ENCODE data around the gene POLE2.
A peak's percentile ranks its signal among the peaks of the same experiment; 100 is the strongest.

The POLE2 gene

DNA sequence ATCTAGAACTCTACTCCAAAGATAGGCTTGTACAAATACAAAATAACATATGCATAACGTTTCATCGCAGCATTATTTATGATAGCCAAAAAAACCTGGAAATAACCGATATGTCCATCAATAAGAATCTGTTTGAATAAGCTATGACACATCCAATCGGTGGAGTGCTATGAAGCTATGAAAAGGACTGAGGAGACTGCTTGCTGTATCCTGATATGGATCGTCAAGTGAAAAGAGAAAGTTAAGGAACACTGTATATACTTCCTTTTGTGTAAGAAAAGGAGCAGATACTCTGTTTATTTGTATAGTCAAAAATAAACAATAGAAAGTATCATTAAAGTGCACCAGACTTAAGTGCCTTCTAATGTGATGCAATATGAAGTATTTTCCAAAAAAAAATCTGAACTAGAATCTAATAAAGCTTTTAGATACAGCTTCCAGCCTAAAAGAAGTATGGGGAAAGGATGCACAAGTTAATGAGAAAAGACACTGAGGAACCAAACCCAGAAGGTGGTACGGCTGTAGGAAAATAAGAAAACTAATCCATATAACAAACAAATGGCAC is 4.3 kb upstream of the POLE2 start:
- DNase-seq, result no peak
- H3K36me3 Mint-ChIP-seq (ENCODE audit: low read depth), result peaks cover 9% of the 10 kb centered on the region
- H3K4me1 Mint-ChIP-seq, result peaks cover 23% of the 10 kb centered on the region
- peaks cover 11% of the 10 kb centered on the region for H3K9me3 Mint-ChIP-seq
- TF ChIP-seq, protein P1, sequence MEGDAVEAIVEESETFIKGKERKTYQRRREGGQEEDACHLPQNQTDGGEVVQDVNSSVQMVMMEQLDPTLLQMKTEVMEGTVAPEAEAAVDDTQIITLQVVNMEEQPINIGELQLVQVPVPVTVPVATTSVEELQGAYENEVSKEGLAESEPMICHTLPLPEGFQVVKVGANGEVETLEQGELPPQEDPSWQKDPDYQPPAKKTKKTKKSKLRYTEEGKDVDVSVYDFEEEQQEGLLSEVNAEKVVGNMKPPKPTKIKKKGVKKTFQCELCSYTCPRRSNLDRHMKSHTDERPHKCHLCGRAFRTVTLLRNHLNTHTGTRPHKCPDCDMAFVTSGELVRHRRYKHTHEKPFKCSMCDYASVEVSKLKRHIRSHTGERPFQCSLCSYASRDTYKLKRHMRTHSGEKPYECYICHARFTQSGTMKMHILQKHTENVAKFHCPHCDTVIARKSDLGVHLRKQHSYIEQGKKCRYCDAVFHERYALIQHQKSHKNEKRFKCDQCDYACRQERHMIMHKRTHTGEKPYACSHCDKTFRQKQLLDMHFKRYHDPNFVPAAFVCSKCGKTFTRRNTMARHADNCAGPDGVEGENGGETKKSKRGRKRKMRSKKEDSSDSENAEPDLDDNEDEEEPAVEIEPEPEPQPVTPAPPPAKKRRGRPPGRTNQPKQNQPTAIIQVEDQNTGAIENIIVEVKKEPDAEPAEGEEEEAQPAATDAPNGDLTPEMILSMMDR (IDR thresholded peaks at IDR 0.05), result no peak
- peak overlapping the region; percentile 80 for H3K4me3 Mint-ChIP-seq
- no peaks in the 10 kb centered on the region for H3K27me3 Mint-ChIP-seq (ENCODE audit: low read depth, poor library complexity)
- peak overlapping the region; percentile 18 for H3K27ac Mint-ChIP-seq

DNA sequence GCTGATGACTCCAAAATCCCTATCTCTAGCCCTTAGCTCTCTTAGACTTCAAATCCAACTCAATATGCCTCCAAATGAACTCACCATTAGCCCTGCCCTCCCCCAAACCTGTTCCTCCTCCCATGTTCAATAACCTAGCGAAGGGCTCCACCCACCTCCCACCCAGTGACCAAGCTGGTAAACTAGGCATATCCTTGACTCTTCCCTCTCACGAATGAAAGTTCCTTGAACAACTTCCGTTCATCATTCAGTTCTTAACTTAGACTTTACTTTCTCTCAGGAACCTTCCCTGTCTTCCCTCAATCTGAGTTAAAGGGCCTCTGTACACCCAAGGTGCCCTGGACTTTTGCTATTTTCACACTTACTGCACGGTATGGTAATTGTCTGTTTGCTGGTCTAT is 3.0 kb upstream of the POLE2 start:
- Mint-ChIP-seq H3K36me3 (ENCODE audit: low read depth) (peaks cover 19% of the 10 kb centered on the region), H3K4me3 (peak overlapping the region; percentile 80), H3K4me1 (peaks cover 31% of the 10 kb centered on the region), H3K27ac (no peak overlapping the region), H3K9me3 (peaks cover 14% of the 10 kb centered on the region), H3K27me3 (ENCODE audit: low read depth, poor library complexity) (no peaks in the 10 kb centered on the region)
- TF ChIP-seq, protein P1 (IDR thresholded peaks at IDR 0.05), result no peak
- DNase-seq, result no peak

DNA sequence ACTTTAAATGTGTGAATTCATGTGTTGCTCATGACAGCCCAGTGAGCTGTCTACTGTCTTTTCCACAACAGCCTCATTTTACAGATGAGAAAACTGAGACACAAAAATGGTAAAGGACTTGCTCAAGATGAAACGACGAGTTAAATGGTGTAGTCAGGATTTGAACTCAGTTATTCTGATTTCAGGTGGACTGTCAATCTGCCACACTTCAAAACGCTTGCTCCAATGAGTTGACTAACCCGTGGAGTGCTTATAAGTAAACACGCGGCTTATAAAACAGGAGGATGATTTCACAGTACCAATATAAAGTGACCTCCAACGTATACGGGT is 652 bp upstream of the POLE2 start:
- no peaks in the 10 kb centered on the region for H3K27me3 Mint-ChIP-seq (ENCODE audit: low read depth, poor library complexity)
- H3K27ac Mint-ChIP-seq, result no peak overlapping the region
- peaks cover 14% of the 10 kb centered on the region for H3K9me3 Mint-ChIP-seq
- H3K4me1 Mint-ChIP-seq, result peaks cover 31% of the 10 kb centered on the region
- peak overlapping the region; percentile 86 for H3K4me3 Mint-ChIP-seq
- DNase-seq, result no peak
- TF ChIP-seq, protein P1 (IDR thresholded peaks at IDR 0.05), result no peak
- H3K36me3 Mint-ChIP-seq (ENCODE audit: low read depth), result peaks cover 27% of the 10 kb centered on the region

DNA sequence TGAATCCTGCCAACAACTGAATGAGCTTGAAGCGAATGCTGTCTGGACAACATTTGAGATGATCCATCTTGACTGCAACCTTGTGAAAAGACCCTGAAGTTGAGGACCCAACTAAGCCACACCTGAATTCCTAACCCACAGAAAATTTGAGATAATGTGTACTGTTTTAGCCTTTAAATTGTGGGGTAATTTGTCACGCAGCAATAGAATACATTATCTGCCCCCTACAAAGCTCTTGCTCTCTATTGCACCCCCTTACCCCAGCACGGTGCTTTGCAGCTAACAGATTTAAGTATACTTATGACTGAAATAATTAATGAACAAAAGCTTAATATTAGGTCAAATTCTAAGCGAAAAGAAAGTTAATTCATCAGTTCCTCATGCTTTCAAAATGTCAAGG is 1.6 kb downstream of the POLE2 start:
- H3K27me3 Mint-ChIP-seq (ENCODE audit: low read depth, poor library complexity), result no peaks in the 10 kb centered on the region
- DNase-seq, result no peak
- TF ChIP-seq, protein P1 (IDR thresholded peaks at IDR 0.05), result no peak
- H3K4me1 Mint-ChIP-seq, result peaks cover 17% of the 10 kb centered on the region
- no peak overlapping the region for H3K27ac Mint-ChIP-seq
- peak overlapping the region; percentile 86 for H3K4me3 Mint-ChIP-seq
- H3K9me3 Mint-ChIP-seq, result peaks cover 14% of the 10 kb centered on the region
- peaks cover 41% of the 10 kb centered on the region for H3K36me3 Mint-ChIP-seq (ENCODE audit: low read depth)

DNA sequence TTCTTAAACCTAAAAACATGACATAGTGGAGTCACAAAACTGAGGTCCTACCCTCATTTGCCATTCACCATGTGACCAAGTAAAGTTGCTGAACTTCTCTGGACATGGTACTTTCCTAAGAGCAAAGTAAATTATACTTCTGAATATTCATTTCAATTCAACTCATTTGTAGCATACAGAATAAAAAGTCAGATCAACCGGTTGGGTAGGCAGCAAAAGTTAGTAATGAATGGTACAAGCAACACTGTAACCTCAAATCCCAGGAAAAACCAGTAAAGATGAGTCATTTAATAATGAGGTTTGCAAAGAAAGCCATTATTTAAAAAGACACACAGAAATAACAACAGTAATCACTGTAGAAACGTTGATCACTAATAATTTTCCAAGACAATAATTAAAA is 8.7 kb downstream of the POLE2 start:
- DNase-seq, result no peak
- TF ChIP-seq, protein P1 (IDR thresholded peaks at IDR 0.05), result no peak
- H3K27ac Mint-ChIP-seq, result no peak overlapping the region
- no peaks in the 10 kb centered on the region for H3K27me3 Mint-ChIP-seq (ENCODE audit: low read depth, poor library complexity)
- peaks cover 70% of the 10 kb centered on the region for H3K36me3 Mint-ChIP-seq (ENCODE audit: low read depth)
- H3K4me1 Mint-ChIP-seq, result no peaks in the 10 kb centered on the region
- no peak overlapping the region for H3K4me3 Mint-ChIP-seq
- H3K9me3 Mint-ChIP-seq, result no peaks in the 10 kb centered on the region

DNA sequence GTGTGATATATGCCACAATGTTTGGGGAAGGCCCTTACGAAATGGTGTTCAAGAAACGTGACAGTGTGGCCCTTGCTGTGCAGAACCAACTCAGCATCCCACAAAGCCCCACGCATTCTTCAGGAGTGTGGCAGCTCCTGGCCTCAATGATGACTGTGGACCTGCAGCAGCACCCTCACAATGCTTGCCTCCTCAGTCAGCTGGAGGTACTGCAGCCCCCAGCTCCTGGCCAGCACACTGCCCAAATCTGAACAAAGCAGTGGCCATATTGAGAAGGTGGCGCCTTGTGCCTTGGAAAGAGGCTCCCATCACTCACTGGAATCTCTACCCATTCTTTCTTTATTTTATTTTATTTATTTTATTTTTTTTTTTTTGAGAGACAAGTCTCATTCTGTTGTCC is 10.4 kb downstream of the POLE2 start:
- H3K36me3 Mint-ChIP-seq (ENCODE audit: low read depth), result peaks cover 74% of the 10 kb centered on the region
- no peak overlapping the region for H3K4me3 Mint-ChIP-seq
- no peaks in the 10 kb centered on the region for H3K4me1 Mint-ChIP-seq
- H3K9me3 Mint-ChIP-seq, result no peaks in the 10 kb centered on the region
- H3K27me3 Mint-ChIP-seq (ENCODE audit: low read depth, poor library complexity), result no peaks in the 10 kb centered on the region
- no peak overlapping the region for H3K27ac Mint-ChIP-seq
- TF ChIP-seq, protein P1 (IDR thresholded peaks at IDR 0.05), result no peak
- no peak for DNase-seq
